MCF 10A (cell line): ENCODE data around the gene DCTN3. TPM values are rescaled to one million over a fixed set of nuclear protein-coding genes. Genes with fewer than 3 reads are reported as not detected.

Experiments used
- BruUV-seq: library from RNA; stranded (reverse); fragments of 400-500 nt; replicated peaks from 2 replicates; lab custom pipeline; 2021; lab: Mats Ljungman, UMichigan
- CTCF ChIA-PET: fragments of 300-600 bp; sonication (Branson Sonifier 250); formaldehyde crosslinking; extraction: SDS; loops from one replicate; lab custom pipeline; 2021; ENCODE audit warnings: antibody characterized with exemption, inconsistent platforms; lab: Yijun Ruan, JAX
- POLR2A ChIA-PET: fragments of 300-600, 350-650 bp; sonication (Branson Sonifier 250); formaldehyde crosslinking; extraction: SDS; loops from one replicate; lab custom pipeline; 2020; ENCODE audit warnings: antibody characterized with exemption, inconsistent platforms; lab: Yijun Ruan, JAX
- DNase-seq: peaks from one replicate; pipeline ENCODE4 v3.0.0-alpha.2; 2018; ENCODE audit not compliant: unreplicated experiment
- H3K27ac Mint-ChIP-seq: one replicate; pipeline ENCODE4 v1.8.0; 2022; ENCODE audit warnings: mild to moderate bottlenecking, low read depth, mixed read lengths; ENCODE audit not compliant: unreplicated experiment
- H3K27me3 Mint-ChIP-seq: one replicate; pipeline ENCODE4 v1.8.0; 2022; ENCODE audit warnings: mixed read lengths; ENCODE audit not compliant: insufficient read depth, unreplicated experiment
- H3K36me3 Mint-ChIP-seq: one replicate; pipeline ENCODE4 v1.8.0; 2022; ENCODE audit warnings: mild to moderate bottlenecking, moderate library complexity, mixed read lengths; ENCODE audit not compliant: insufficient read depth, unreplicated experiment
- H3K4me1 Mint-ChIP-seq: one replicate; pipeline ENCODE4 v1.8.0; 2022; ENCODE audit warnings: mixed read lengths; ENCODE audit not compliant: insufficient read depth, unreplicated experiment
- H3K4me3 Mint-ChIP-seq: one replicate; pipeline ENCODE4 v1.8.0; 2022; ENCODE audit warnings: mild to moderate bottlenecking, moderate library complexity, mixed read lengths; ENCODE audit not compliant: unreplicated experiment
- H3K9me3 Mint-ChIP-seq: one replicate; pipeline ENCODE4 v1.8.0; 2022; ENCODE audit warnings: mixed read lengths; ENCODE audit not compliant: unreplicated experiment
- intact Hi-C: fragments of 100-400 bp; cut with micrococcal nuclease; formaldehyde crosslinking; loops from 2 replicates; pipeline ENCODE4 v1.14.1; 2022
- total RNA-seq: library from RNA; stranded (reverse); gene quantifications from 2 replicates; pipeline ENCODE4 v1.2.3, GENCODE V29; 2022
- TF ChIP-seq, protein P1 (sequence below): fragments of 200-600 bp; IDR thresholded peaks from one replicate; pipeline ENCODE4 v1.8.0; 2022; ENCODE audit warnings: antibody characterized with exemption, mild to moderate bottlenecking; ENCODE audit not compliant: unreplicated experiment

The DCTN3 gene
- total RNA-seq, 1 experiment from 2014 or later = 88.5 TPM

DNA sequence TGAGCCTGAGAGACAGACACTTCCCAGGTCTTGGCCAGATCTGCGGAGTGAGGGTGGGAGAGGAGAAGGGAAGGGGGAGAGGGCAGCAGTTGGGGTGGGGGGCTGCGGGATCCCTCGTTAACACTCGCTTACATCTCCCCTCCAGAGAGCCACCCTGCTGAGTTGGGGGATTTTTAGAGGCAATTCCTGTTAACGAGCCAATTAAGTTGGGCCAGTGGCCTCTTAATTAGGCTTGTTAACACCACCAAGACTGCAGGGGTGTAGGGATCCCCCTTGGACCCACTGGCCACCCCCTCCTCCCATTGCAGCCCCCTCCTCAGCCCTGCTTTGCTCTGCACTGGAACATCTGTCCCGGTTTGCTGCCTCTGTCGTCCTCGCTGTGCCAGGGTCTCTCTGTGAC lies 54.4 kb downstream of the DCTN3 start:
- no TSS peak for BruUV-seq
- no peak for DNase-seq
- no peaks in the 10 kb centered on the region for H3K36me3 Mint-ChIP-seq
- ChIA-PET POLR2A (interaction anchor here (0.6 kb wide), 1 partner anchor 262 kb away, joined by 3 read pairs; no protein-coding TSS in a partner anchor), CTCF (interaction anchor here (1.5 kb wide), 1 partner anchor 27 kb away, joined by 4 read pairs; no protein-coding TSS in a partner anchor)
- peaks cover 39% of the 10 kb centered on the region for H3K27me3 Mint-ChIP-seq
- intact Hi-C loops = no loop called here
- no peak overlapping the region for H3K4me3 Mint-ChIP-seq
- H3K4me1 Mint-ChIP-seq = no peaks in the 10 kb centered on the region
- H3K27ac Mint-ChIP-seq = no peak overlapping the region
- H3K9me3 Mint-ChIP-seq = no peaks in the 10 kb centered on the region
- TF ChIP-seq, protein P1, sequence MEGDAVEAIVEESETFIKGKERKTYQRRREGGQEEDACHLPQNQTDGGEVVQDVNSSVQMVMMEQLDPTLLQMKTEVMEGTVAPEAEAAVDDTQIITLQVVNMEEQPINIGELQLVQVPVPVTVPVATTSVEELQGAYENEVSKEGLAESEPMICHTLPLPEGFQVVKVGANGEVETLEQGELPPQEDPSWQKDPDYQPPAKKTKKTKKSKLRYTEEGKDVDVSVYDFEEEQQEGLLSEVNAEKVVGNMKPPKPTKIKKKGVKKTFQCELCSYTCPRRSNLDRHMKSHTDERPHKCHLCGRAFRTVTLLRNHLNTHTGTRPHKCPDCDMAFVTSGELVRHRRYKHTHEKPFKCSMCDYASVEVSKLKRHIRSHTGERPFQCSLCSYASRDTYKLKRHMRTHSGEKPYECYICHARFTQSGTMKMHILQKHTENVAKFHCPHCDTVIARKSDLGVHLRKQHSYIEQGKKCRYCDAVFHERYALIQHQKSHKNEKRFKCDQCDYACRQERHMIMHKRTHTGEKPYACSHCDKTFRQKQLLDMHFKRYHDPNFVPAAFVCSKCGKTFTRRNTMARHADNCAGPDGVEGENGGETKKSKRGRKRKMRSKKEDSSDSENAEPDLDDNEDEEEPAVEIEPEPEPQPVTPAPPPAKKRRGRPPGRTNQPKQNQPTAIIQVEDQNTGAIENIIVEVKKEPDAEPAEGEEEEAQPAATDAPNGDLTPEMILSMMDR = no peak

DNA sequence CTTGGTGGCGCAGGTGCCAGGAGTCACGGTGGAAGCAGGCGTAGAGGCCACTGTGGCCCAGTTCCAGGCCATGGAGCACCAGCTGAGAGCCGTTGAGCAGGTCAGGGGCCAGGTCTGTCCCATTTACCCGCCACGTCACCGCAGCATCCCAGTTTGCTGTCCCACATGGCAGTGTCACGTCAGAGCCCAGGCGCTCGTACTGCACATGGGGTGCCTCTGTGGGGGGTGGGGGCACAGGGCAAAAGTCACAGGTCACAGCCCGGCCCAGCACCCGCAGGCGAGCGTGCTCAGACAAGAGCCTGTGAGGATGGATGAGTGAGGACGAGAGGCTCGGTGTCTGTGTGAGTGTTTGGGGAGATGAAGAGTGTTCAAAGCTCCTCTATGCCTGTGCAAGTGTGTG lies 55.7 kb downstream of the DCTN3 start:
- intact Hi-C loops = no loop called here
- Mint-ChIP-seq H3K9me3 (no peaks in the 10 kb centered on the region), H3K27ac (no peak overlapping the region), H3K4me3 (no peak overlapping the region), H3K4me1 (peaks cover 7% of the 10 kb centered on the region), H3K27me3 (peaks cover 39% of the 10 kb centered on the region), H3K36me3 (no peaks in the 10 kb centered on the region)
- TF ChIP-seq, protein P1 = no peak
- ChIA-PET POLR2A (no interaction called here), CTCF (interaction anchor here (1.2 kb wide), 1 partner anchor 10 kb away, joined by 4 read pairs; no protein-coding TSS in a partner anchor)
- no TSS peak for BruUV-seq
- DNase-seq = no peak

Other genes starting within 250 kb of the DCTN3 start
- gene MYORG, start 243.6 kb downstream of the DCTN3 start, total RNA-seq = 2.4 and 2.9 TPM in 2 replicates
- gene FAM219A, start 161.9 kb downstream of the DCTN3 start, total RNA-seq = 19.3 and 20.3 TPM in 2 replicates
- not detected in 2 replicates for gene DNAI1, start 161.7 kb downstream of the DCTN3 start, total RNA-seq
- not detected in 2 replicates for gene ENHO, start 97.5 kb downstream of the DCTN3 start, total RNA-seq
- gene CNTFR, start 30.8 kb downstream of the DCTN3 start, total RNA-seq = not detected in 2 replicates
- 41.6 and 42.8 TPM in 2 replicates for gene RPP25L, start 8.4 kb downstream of the DCTN3 start, total RNA-seq
- not detected in 2 replicates for gene ARID3C, start 8.6 kb upstream of the DCTN3 start, total RNA-seq
- 82.1 and 99.8 TPM in 2 replicates for gene SIGMAR1, start 17.3 kb upstream of the DCTN3 start, total RNA-seq
- 21.3 and 26.8 TPM in 2 replicates for gene GALT, start 26.2 kb upstream of the DCTN3 start, total RNA-seq
- 4.0 and 8.0 TPM in 2 replicates for gene IL11RA, start 31.7 kb upstream of the DCTN3 start, total RNA-seq
- gene CCL27, start 42.2 kb upstream of the DCTN3 start, total RNA-seq = 0.49 TPM in 1 of 2 replicates, not detected in the other
- gene CCL19, start 70.8 kb upstream of the DCTN3 start, total RNA-seq = not detected in 2 replicates
- gene CCL21, start 89.6 kb upstream of the DCTN3 start, total RNA-seq = not detected in 2 replicates